Left renal cortex interstitium (tissue), 4 donors: Measurements from ENCODE around the gene PHLDA3. TPM values are rescaled to one million over a fixed set of nuclear protein-coding genes. Genes with fewer than 3 reads are reported as not detected.
A peak's percentile ranks its signal among the peaks of the same experiment; 100 is the strongest.
"Not testable (repeated sequence)": the region's sequence is repeated elsewhere in the genome, so short reads cannot be mapped to it uniquely, and the experiment has no call there.

Experiments used
- DNase-seq, 4 donors: peaks; one replicate each; pipeline ENCODE4 v3.0.0-alpha.2; 2013; ENCODE audit warnings: low read depth in 4 of 4, low spot score in 2 of 4, missing footprints in 1 of 4
- polyA plus RNA-seq, 4 donors: library from polyadenylated mRNA; unstranded; fragments of 120-200 nt; gene quantifications; one replicate each; pipeline ENCODE4 v1.2.1, GENCODE V29; 2013; ENCODE audit not compliant: insufficient read length in 4 of 4

The PHLDA3 gene
- polyA plus RNA-seq, 4 donors: 9.7 to 16.8 (median 12.6) TPM

- DNase-seq: no peak
Observed at GRCh38 chr1:201488830-201489589, 20.0 kb upstream of the PHLDA3 start.

- no peak for DNase-seq
Observed at GRCh38 chr1:201487742-201488141, 18.8 kb upstream of the PHLDA3 start.

GRCh38 chr1:201486187-201486586 is 17.2 kb upstream of the PHLDA3 start:
- DNase-seq: no peak

- DNase-seq: no peak
Observed at GRCh38 chr1:201485184-201485774, 16.3 kb upstream of the PHLDA3 start.

- DNase-seq: no peak
Observed at GRCh38 chr1:201483373-201483949, 14.5 kb upstream of the PHLDA3 start.

GRCh38 chr1:201482755-201483154 is 13.8 kb upstream of the PHLDA3 start:
- DNase-seq: no peak

- peak in 1 of 4 donors; percentile 72 for DNase-seq
Observed at GRCh38 chr1:201481761-201482493, 12.9 kb upstream of the PHLDA3 start.

- DNase-seq: no peak
Observed at GRCh38 chr1:201481004-201481380, 12.0 kb upstream of the PHLDA3 start.

- DNase-seq: no peak
Observed at GRCh38 chr1:201480231-201481003, 11.4 kb upstream of the PHLDA3 start.

GRCh38 chr1:201479201-201479730 is 10.3 kb upstream of the PHLDA3 start:
- no peak for DNase-seq

- not testable (repeated sequence) for DNase-seq
Observed at GRCh38 chr1:201478666-201479065, 9.7 kb upstream of the PHLDA3 start.

GRCh38 chr1:201476670-201477344 is 7.8 kb upstream of the PHLDA3 start:
- no peak for DNase-seq

- no peak for DNase-seq
Observed at GRCh38 chr1:201475915-201476669, 7.1 kb upstream of the PHLDA3 start.

- DNase-seq: no peak
Observed at GRCh38 chr1:201475130-201475529, 6.1 kb upstream of the PHLDA3 start.

GRCh38 chr1:201473296-201473695 is 4.3 kb upstream of the PHLDA3 start:
- no peak for DNase-seq

- DNase-seq: not testable (repeated sequence)
Observed at GRCh38 chr1:201472321-201472720, 3.3 kb upstream of the PHLDA3 start.

GRCh38 chr1:201471772-201472171 is 2.8 kb upstream of the PHLDA3 start:
- DNase-seq: no peak

- DNase-seq: no peak
Observed at GRCh38 chr1:201470581-201470980, 1.6 kb upstream of the PHLDA3 start.

GRCh38 chr1:201469645-201470074 is 672 bp upstream of the PHLDA3 start:
- DNase-seq: no peak
